Activated CD8-positive, alpha-beta memory T cell treated with anti-CD3 and anti-CD28 coated beads, Interleukin-2, amount 50 U/mL, for 24 hours (primary cell): ENCODE measurements around the gene IQCN.
A peak's percentile ranks its signal among the peaks of the same experiment; 100 is the strongest.

Experiments used
- DNase-seq: peaks from one replicate; pipeline ENCODE4 v3.0.0-alpha.2; 2020; ENCODE audit errors: extremely low read depth

IQCN gene

GRCh38 chr19:18286973-18287635 is 12.9 kb upstream of the IQCN start:
- no peak for DNase-seq

- DNase-seq: no peak
These were observed 10.6 kb upstream of the IQCN start for GRCh38 chr19:18284712-18285360.

GRCh38 chr19:18283338-18283737 is 9.1 kb upstream of the IQCN start:
- DNase-seq: no peak

- DNase-seq: no peak
These were observed 8.5 kb upstream of the IQCN start for GRCh38 chr19:18282788-18283141.

- DNase-seq: no peak
These were observed 8.0 kb upstream of the IQCN start for GRCh38 chr19:18282021-18282787.

- DNase-seq: peak; percentile 83
These were observed 7.1 kb upstream of the IQCN start, which contains the start of gene JUND for GRCh38 chr19:18281082-18282020. JUND (minus strand) TSS chr19:18281622; CDS start chr19:18281484, 138 bp downstream.

- DNase-seq: peak; percentile 42
These were observed 6.2 kb upstream of the IQCN start for GRCh38 chr19:18280247-18281081.

GRCh38 chr19:18279516-18280246 is 5.4 kb upstream of the IQCN start:
- DNase-seq: peak; percentile 75

GRCh38 chr19:18279266-18279515 is 4.9 kb upstream of the IQCN start:
- DNase-seq: no peak

- DNase-seq: no peak
These were observed 4.4 kb upstream of the IQCN start for GRCh38 chr19:18278521-18279265.

- no peak for DNase-seq
These were observed 617 bp upstream of the IQCN start for GRCh38 chr19:18274781-18275356.

- DNase-seq: no peak
These were observed 562 bp downstream of the IQCN start for GRCh38 chr19:18273561-18274218.

- DNase-seq: no peak
These were observed 2.8 kb downstream of the IQCN start for GRCh38 chr19:18271433-18271841.

GRCh38 chr19:18270326-18270725 is 3.9 kb downstream of the IQCN start:
- DNase-seq: no peak

GRCh38 chr19:18269070-18269723 is 5.1 kb downstream of the IQCN start:
- DNase-seq: no peak

GRCh38 chr19:18266771-18267686 is 7.2 kb downstream of the IQCN start:
- DNase-seq: no peak

GRCh38 chr19:18265582-18265981 is 8.7 kb downstream of the IQCN start:
- no peak for DNase-seq
